OCI-LY1 (cell line): ENCODE measurements around the gene TECTA.

ENCODE experiments used
- EZH2 ChIP-seq: fragments of 200-600 bp; sonication (generic), shearing (Covaris generic); IDR thresholded peaks from 2 replicates; pipeline ENCODE4 v1.8.0; 2017; ENCODE audit warnings: borderline replicate concordance, mixed run types, mild to moderate bottlenecking, antibody characterized with exemption, low read length, moderate library complexity, mixed read lengths
- TF ChIP-seq, protein P1 (sequence below): fragments of 200-600 bp; sonication (generic), shearing (Covaris generic); IDR thresholded peaks from 2 replicates; pipeline ENCODE4 v1.5.1; 2017; ENCODE audit warnings: mild to moderate bottlenecking, antibody characterized with exemption, low read length, moderate library complexity, mixed read lengths

DNA sequence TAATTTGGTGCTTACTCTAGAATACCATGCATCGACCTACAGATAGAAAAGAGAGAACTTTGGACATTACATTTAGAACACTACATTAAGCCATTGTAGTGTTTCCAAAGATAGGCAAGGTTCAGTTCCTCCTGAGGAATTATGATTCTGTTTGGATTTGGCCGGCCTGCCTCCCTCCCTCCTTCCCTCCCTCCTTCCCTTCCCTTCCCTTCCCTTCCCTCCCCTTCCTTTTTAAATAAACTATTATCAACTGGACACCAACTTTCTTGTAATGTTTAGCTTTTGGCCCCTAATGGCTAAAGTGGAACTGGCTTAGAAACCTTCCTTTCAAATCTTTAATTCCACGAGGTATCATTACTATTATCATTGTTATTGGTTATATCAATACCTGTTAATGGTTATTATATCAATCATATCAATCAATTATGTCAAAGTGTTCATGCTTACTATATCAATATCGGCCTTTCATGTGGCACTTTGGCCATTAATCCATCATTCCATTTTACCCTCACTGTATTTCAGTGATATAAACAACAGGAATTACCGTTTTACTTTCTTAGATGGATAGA is 60.4 kb downstream of the TECTA start:
- TF ChIP-seq, protein P1, sequence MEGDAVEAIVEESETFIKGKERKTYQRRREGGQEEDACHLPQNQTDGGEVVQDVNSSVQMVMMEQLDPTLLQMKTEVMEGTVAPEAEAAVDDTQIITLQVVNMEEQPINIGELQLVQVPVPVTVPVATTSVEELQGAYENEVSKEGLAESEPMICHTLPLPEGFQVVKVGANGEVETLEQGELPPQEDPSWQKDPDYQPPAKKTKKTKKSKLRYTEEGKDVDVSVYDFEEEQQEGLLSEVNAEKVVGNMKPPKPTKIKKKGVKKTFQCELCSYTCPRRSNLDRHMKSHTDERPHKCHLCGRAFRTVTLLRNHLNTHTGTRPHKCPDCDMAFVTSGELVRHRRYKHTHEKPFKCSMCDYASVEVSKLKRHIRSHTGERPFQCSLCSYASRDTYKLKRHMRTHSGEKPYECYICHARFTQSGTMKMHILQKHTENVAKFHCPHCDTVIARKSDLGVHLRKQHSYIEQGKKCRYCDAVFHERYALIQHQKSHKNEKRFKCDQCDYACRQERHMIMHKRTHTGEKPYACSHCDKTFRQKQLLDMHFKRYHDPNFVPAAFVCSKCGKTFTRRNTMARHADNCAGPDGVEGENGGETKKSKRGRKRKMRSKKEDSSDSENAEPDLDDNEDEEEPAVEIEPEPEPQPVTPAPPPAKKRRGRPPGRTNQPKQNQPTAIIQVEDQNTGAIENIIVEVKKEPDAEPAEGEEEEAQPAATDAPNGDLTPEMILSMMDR = no peak
- no peak for TF ChIP-seq EZH2
